ENCODE data around the gene CBLB. TPM values are rescaled to one million over a fixed set of nuclear protein-coding genes. Genes with fewer than 3 reads are reported as not detected.
A peak's percentile ranks its signal among the peaks of the same experiment; 100 is the strongest.

Gene CBLB
- total RNA-seq, 1 donor from 2014 or later: 45.9 TPM

DNA sequence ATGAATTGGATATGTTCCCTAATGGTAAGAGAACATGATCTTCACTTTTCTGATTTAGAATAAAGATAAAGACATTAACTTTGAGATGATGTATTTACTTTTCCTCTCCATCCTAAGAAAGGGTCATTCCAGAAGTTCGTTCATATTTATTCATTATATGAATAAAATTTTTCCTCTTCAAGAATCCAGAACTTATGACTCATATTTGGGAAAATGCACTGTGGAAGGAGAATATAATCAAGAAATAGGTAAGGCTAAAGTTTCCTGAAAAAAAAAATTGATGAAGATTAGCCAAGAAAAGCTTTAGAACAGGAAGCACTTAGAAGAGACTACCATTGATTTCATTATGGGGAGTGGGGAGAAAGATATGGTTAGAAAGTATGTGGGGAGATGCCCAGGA is 36.5 kb upstream of the CBLB start:
- H3K9ac ChIP-seq (ENCODE audit: low read length): no peak overlapping the region
- Mint-ChIP-seq H3K27me3 (ENCODE audit: low read depth, unreplicated experiment) (no peaks in the 10 kb centered on the region), H3K4me1 (ENCODE audit: low read depth, unreplicated experiment) (peaks cover 14% of the 10 kb centered on the region), H3K36me3 (ENCODE audit: low read depth, unreplicated experiment) (no peaks in the 10 kb centered on the region), H3K4me3 (ENCODE audit: unreplicated experiment) (no peak overlapping the region), H3K27ac (ENCODE audit: unreplicated experiment) (no peak overlapping the region), H3K9me3 (ENCODE audit: unreplicated experiment) (no peaks in the 10 kb centered on the region)
- FAIRE-seq (no peak), DNase-seq (ENCODE audit: low read depth) (peak; percentile 16)
- no peak overlapping the region for H3K4me3 ChIP-seq (ENCODE audit: insufficient read depth, low read depth, low read length)
- no peak overlapping the region for H3K27ac ChIP-seq (ENCODE audit: low read depth, low read length)
- no peak overlapping the region for H2AFZ ChIP-seq (ENCODE audit: low read depth, low read length)
- H4K20me1 ChIP-seq (ENCODE audit: insufficient read depth, low read length): no peaks in the 10 kb centered on the region
- no peak for TF ChIP-seq EZH2 (IDR thresholded peaks at IDR 0.05; ENCODE audit: insufficient read depth, low read length)
- TF ChIP-seq, protein P1, sequence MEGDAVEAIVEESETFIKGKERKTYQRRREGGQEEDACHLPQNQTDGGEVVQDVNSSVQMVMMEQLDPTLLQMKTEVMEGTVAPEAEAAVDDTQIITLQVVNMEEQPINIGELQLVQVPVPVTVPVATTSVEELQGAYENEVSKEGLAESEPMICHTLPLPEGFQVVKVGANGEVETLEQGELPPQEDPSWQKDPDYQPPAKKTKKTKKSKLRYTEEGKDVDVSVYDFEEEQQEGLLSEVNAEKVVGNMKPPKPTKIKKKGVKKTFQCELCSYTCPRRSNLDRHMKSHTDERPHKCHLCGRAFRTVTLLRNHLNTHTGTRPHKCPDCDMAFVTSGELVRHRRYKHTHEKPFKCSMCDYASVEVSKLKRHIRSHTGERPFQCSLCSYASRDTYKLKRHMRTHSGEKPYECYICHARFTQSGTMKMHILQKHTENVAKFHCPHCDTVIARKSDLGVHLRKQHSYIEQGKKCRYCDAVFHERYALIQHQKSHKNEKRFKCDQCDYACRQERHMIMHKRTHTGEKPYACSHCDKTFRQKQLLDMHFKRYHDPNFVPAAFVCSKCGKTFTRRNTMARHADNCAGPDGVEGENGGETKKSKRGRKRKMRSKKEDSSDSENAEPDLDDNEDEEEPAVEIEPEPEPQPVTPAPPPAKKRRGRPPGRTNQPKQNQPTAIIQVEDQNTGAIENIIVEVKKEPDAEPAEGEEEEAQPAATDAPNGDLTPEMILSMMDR (IDR thresholded peaks at IDR 0.05; ENCODE audit: insufficient read depth, low read depth, low read length): no peak
- no peak overlapping the region for H3K4me2 ChIP-seq (ENCODE audit: low read length)
- no peaks in the 10 kb centered on the region for H3K36me3 ChIP-seq (ENCODE audit: insufficient read depth, low read length)
- H3K9me3 ChIP-seq (ENCODE audit: insufficient read depth, low read depth, low read length): no peaks in the 10 kb centered on the region
- no peaks in the 10 kb centered on the region for H3K27me3 ChIP-seq (ENCODE audit: insufficient read depth, low read length)
- H3K79me2 ChIP-seq (ENCODE audit: insufficient read depth, low read length): no peaks in the 10 kb centered on the region
- H3K4me1 ChIP-seq (ENCODE audit: insufficient read depth, low read length): no peaks in the 10 kb centered on the region

DNA sequence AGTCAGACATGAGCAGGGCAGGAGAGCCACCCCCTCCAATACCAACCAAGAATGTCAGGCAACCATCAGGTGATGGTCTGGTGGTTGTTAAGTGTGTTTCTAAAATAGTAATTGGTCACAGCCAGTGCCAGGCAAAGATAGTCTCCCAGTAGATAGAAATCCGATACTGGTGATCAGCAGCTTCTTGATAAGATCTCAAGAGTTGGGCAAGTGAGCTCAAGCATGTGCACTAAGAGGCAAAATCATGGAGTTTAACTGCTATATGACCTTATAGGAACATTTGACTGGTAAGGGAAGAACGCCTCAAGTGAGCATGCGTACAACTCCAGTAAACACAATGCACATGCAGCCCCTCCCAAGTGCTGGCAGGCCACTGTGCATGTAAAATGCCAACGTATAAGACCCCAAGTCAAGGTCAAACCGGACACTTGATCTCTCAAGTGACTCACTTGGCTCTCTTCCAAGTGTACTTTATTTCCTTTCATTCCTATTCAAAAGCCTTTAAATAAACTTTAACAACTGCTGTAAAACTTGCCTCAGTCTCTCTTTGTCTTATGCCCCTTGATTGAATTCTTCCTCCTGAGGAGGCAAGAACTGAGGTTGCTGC is 36.0 kb upstream of the CBLB start:
- peak; percentile 26 for DNase-seq (ENCODE audit: low read depth)
- H3K27me3 Mint-ChIP-seq (ENCODE audit: low read depth, unreplicated experiment): no peaks in the 10 kb centered on the region
- Histone ChIP-seq H3K27me3 (ENCODE audit: insufficient read depth, low read length) (no peaks in the 10 kb centered on the region), H4K20me1 (ENCODE audit: insufficient read depth, low read length) (no peaks in the 10 kb centered on the region), H2AFZ (ENCODE audit: low read depth, low read length) (no peak overlapping the region), H3K36me3 (ENCODE audit: insufficient read depth, low read length) (no peaks in the 10 kb centered on the region), H3K9ac (ENCODE audit: low read length) (no peak overlapping the region), H3K27ac (ENCODE audit: low read depth, low read length) (no peak overlapping the region), H3K4me1 (ENCODE audit: insufficient read depth, low read length) (no peaks in the 10 kb centered on the region), H3K4me2 (ENCODE audit: low read length) (no peak overlapping the region), H3K79me2 (ENCODE audit: insufficient read depth, low read length) (no peaks in the 10 kb centered on the region), H3K9me3 (ENCODE audit: insufficient read depth, low read depth, low read length) (no peaks in the 10 kb centered on the region), H3K4me3 (ENCODE audit: insufficient read depth, low read depth, low read length) (no peak overlapping the region)
- no peaks in the 10 kb centered on the region for H3K9me3 Mint-ChIP-seq (ENCODE audit: unreplicated experiment)
- H3K4me1 Mint-ChIP-seq (ENCODE audit: low read depth, unreplicated experiment): peaks cover 16% of the 10 kb centered on the region
- no peak overlapping the region for H3K4me3 Mint-ChIP-seq (ENCODE audit: unreplicated experiment)
- TF ChIP-seq EZH2 (IDR thresholded peaks at IDR 0.05; ENCODE audit: insufficient read depth, low read length): no peak
- no peak for FAIRE-seq
- no peak overlapping the region for H3K27ac Mint-ChIP-seq (ENCODE audit: unreplicated experiment)
- H3K36me3 Mint-ChIP-seq (ENCODE audit: low read depth, unreplicated experiment): no peaks in the 10 kb centered on the region

GRCh38 chr3:105904251-105904650 is 35.4 kb upstream of the CBLB start:
- no peak overlapping the region for H3K4me3 ChIP-seq (ENCODE audit: insufficient read depth, low read depth, low read length)
- Mint-ChIP-seq H3K27ac (ENCODE audit: unreplicated experiment) (no peak overlapping the region), H3K4me1 (ENCODE audit: low read depth, unreplicated experiment) (peaks cover 21% of the 10 kb centered on the region), H3K36me3 (ENCODE audit: low read depth, unreplicated experiment) (no peaks in the 10 kb centered on the region), H3K27me3 (ENCODE audit: low read depth, unreplicated experiment) (no peaks in the 10 kb centered on the region), H3K4me3 (ENCODE audit: unreplicated experiment) (no peak overlapping the region), H3K9me3 (ENCODE audit: unreplicated experiment) (no peaks in the 10 kb centered on the region)
- H3K36me3 ChIP-seq (ENCODE audit: insufficient read depth, low read length): no peaks in the 10 kb centered on the region
- no peaks in the 10 kb centered on the region for H3K4me1 ChIP-seq (ENCODE audit: insufficient read depth, low read length)
- no peak overlapping the region for H3K9ac ChIP-seq (ENCODE audit: low read length)
- no peak overlapping the region for H2AFZ ChIP-seq (ENCODE audit: low read depth, low read length)
- DNase-seq (ENCODE audit: low read depth) (peak; percentile 20), FAIRE-seq (no peak)
- H3K27ac ChIP-seq (ENCODE audit: low read depth, low read length): no peak overlapping the region
- H4K20me1 ChIP-seq (ENCODE audit: insufficient read depth, low read length): no peaks in the 10 kb centered on the region
- no peaks in the 10 kb centered on the region for H3K27me3 ChIP-seq (ENCODE audit: insufficient read depth, low read length)
- H3K4me2 ChIP-seq (ENCODE audit: low read length): no peak overlapping the region
- TF ChIP-seq, protein P1 (IDR thresholded peaks at IDR 0.05; ENCODE audit: insufficient read depth, low read depth, low read length): no peak
- TF ChIP-seq EZH2 (IDR thresholded peaks at IDR 0.05; ENCODE audit: insufficient read depth, low read length): no peak
- no peaks in the 10 kb centered on the region for H3K9me3 ChIP-seq (ENCODE audit: insufficient read depth, low read depth, low read length)
- no peaks in the 10 kb centered on the region for H3K79me2 ChIP-seq (ENCODE audit: insufficient read depth, low read length)

Measured in astrocyte (in vitro differentiated cells and primary cell).